Natural killer cell (primary cell): ENCODE measurements around the gene DKK1. TPM values are rescaled to one million over a fixed set of nuclear protein-coding genes. Genes with fewer than 3 reads are reported as not detected.

Source experiments
- ATAC-seq, 3 donors: fragments of 150-1000 bp in 2 of 3; fragments of 200-7000 bp in 1 of 3; cut with Tn5 transposase; 1 replicate in 1 of 3; 2 replicates in 2 of 3; pipeline ENCODE4 v1.10.0; 2021; ENCODE audit warnings: mild to moderate bottlenecking in 2 of 3, moderate library complexity in 2 of 3
- DNase-seq, 2 donors: peaks; one replicate each; pipeline versions ENCODE4 v3.0.0 to v3.0.0-alpha.2; 2013 to 2021; ENCODE audit warnings: mixed read lengths in 1 of 2
- H3K27ac ChIP-seq: one replicate; pipeline ENCODE4 v1.5.1; 2013; ENCODE audit warnings: mild to moderate bottlenecking, low read length
- H3K27me3 ChIP-seq: one replicate; pipeline ENCODE4 v1.6.1; 2013; ENCODE audit warnings: low read length; ENCODE audit not compliant: control insufficient read depth, insufficient read depth
- H3K36me3 ChIP-seq: one replicate; pipeline ENCODE4 v1.6.1; 2013; ENCODE audit warnings: low read length; ENCODE audit not compliant: control insufficient read depth, insufficient read depth
- H3K4me1 ChIP-seq: one replicate; pipeline ENCODE4 v1.6.1; 2013; ENCODE audit warnings: low read length; ENCODE audit not compliant: control insufficient read depth, insufficient read depth
- H3K4me3 ChIP-seq: one replicate; pipeline ENCODE4 v1.5.1; 2013; ENCODE audit warnings: low read length
- H3K9me3 ChIP-seq: one replicate; pipeline ENCODE4 v1.6.1; 2013; ENCODE audit warnings: low read length; ENCODE audit not compliant: control insufficient read depth, insufficient read depth
- H3K27ac Mint-ChIP-seq, 2 donors: one replicate each; pipeline ENCODE4 v1.8.0; 2022; ENCODE audit warnings: mild to moderate bottlenecking in 2 of 2, mixed read lengths in 2 of 2, moderate library complexity in 1 of 2
- H3K27me3 Mint-ChIP-seq, 2 donors: one replicate each; pipeline ENCODE4 v1.8.0; 2022; ENCODE audit warnings: low read depth in 2 of 2, mixed read lengths in 2 of 2
- H3K36me3 Mint-ChIP-seq: one replicate; pipeline ENCODE4 v1.8.0; 2022; ENCODE audit warnings: mixed read lengths
- H3K4me1 Mint-ChIP-seq, 2 donors: one replicate each; pipeline ENCODE4 v1.8.0; 2022; ENCODE audit warnings: mixed read lengths in 2 of 2
- H3K4me3 Mint-ChIP-seq: one replicate; pipeline ENCODE4 v1.8.0; 2022; ENCODE audit warnings: mild to moderate bottlenecking, moderate library complexity, mixed read lengths
- H3K9me3 Mint-ChIP-seq, 2 donors: one replicate each; pipeline ENCODE4 v1.8.0; 2022; ENCODE audit warnings: mixed read lengths in 2 of 2
- WGBS: methylation state at CpG from one replicate; pipeline ENCODE4 v1.1.7; 2013; ENCODE audit warnings: missing lambda C conversion rate; ENCODE audit not compliant: insufficient coverage; 5-methylcytosine and 5-hydroxymethylcytosine counted together
- intact Hi-C: fragments of 100-400 bp; cut with micrococcal nuclease; formaldehyde crosslinking; loops from one replicate; pipeline ENCODE4 v1.14.2; 2022
- total RNA-seq, 4 donors: library from RNA; stranded (reverse); fragments of 120-200 nt in 1 of 4; gene quantifications; one replicate each; pipeline versions ENCODE4 v1.2.3 to v1.2.4, GENCODE V29; 2013 to 2022
- TF ChIP-seq, protein P1 (sequence below): fragments of 200-600 bp; IDR thresholded peaks from one replicate; pipeline ENCODE4 v1.8.0; 2022; ENCODE audit warnings: antibody characterized with exemption

Gene DKK1
- total RNA-seq, 3 donors from 2014 or later (not counting 1 experiment from before 2014, with no cell fraction given) = not detected

DNA sequence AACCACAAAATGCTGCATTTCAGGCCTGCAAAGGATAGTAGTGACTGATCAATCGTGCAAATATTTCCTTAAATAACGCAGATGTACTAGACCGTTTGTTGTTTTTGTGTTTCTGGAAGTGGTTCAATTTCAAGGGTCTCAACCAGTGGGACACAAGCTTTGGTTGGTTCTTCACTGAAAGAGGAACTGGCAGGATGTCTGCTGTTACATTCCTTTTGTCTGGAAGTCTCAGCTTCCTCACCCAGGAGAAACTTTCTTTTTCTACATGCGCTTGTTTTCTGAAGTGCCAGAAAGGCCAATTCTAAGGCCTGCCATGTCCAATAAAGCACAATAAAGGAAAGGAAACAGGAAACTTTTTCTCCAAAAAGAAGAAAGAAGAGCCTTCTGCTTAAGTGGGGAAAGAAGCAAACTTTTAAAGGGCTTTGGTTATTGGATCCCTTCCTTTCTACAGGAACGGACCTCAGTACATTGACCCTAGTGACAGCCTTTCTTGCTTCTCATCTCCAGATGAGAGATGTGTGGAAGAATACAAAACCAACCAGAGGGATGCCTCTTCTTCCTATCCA lies 4.1 kb downstream of the DKK1 start:
- H3K36me3 Mint-ChIP-seq = no peaks in the 10 kb centered on the region
- 84% methylated on average over 4 of the region's 5 CpGs for WGBS

DNA sequence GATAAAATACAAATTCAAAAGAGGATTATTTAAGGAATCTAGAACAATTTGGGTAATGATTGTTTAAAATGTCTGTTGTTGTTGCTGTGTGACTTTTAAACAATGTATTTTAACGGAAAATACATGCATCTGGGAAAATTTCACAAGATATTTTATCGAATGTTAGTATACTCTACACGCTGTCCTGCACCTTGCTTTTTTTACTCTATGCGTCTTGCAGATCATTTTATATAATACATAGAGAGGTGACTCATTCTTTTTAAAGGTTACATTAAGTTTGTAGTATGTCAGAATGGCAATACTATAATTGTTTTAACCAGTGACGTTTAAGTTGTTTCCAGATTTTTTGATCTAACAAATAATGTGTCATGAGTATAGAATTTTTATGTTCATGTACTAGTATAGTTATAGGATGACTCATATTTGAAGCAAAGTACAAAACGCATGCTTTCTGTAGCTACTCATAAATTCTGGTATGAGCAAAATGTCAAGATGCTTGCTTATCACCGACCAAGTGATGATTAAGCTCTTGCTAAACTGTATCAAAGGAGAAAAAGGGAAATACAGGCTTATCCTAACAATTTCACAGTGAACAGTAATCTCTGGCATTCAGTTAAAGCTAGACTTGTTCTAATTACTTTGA lies 4.9 kb downstream of the DKK1 start:
- Histone ChIP-seq H3K27me3 (peaks cover 12% of the 10 kb centered on the region), H3K9me3 (no peaks in the 10 kb centered on the region), H3K4me1 (peaks cover 9% of the 10 kb centered on the region), H3K36me3 (no peaks in the 10 kb centered on the region), H3K27ac (no peak overlapping the region), H3K4me3 (no peak overlapping the region)
- Mint-ChIP-seq H3K9me3 (no peaks in the 10 kb centered on the region), H3K27me3 (peaks cover 20 to 31% of the 10 kb centered on the region in 2 donors), H3K4me3 (no peak overlapping the region), H3K27ac (no peak overlapping the region), H3K36me3 (no peaks in the 10 kb centered on the region), H3K4me1 (peaks cover 5 to 9% of the 10 kb centered on the region in 2 donors)
- intact Hi-C loops = no loop called here
- whole genome bisulfite sequencing = 92% methylated on average over 7 of the region's 7 CpGs
- DNase-seq (no peak), ATAC-seq (no peak)
- TF ChIP-seq, protein P1, sequence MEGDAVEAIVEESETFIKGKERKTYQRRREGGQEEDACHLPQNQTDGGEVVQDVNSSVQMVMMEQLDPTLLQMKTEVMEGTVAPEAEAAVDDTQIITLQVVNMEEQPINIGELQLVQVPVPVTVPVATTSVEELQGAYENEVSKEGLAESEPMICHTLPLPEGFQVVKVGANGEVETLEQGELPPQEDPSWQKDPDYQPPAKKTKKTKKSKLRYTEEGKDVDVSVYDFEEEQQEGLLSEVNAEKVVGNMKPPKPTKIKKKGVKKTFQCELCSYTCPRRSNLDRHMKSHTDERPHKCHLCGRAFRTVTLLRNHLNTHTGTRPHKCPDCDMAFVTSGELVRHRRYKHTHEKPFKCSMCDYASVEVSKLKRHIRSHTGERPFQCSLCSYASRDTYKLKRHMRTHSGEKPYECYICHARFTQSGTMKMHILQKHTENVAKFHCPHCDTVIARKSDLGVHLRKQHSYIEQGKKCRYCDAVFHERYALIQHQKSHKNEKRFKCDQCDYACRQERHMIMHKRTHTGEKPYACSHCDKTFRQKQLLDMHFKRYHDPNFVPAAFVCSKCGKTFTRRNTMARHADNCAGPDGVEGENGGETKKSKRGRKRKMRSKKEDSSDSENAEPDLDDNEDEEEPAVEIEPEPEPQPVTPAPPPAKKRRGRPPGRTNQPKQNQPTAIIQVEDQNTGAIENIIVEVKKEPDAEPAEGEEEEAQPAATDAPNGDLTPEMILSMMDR = no peak

More for the DNA sequence above, 4.1 kb downstream of the DKK1 start:
- ATAC-seq (no peak), DNase-seq (no peak)
- no peaks in the 10 kb centered on the region for H3K36me3 ChIP-seq
- no peak overlapping the region for H3K27ac Mint-ChIP-seq
- H3K4me3 ChIP-seq = no peak overlapping the region
- no peak overlapping the region for H3K27ac ChIP-seq
- intact Hi-C loops = no loop called here
- H3K4me3 Mint-ChIP-seq = no peak overlapping the region
- H3K4me1 Mint-ChIP-seq = peaks cover 10 to 15% of the 10 kb centered on the region in 2 donors
- TF ChIP-seq, protein P1 = no peak
- H3K27me3 ChIP-seq = peaks cover 19% of the 10 kb centered on the region
- H3K27me3 Mint-ChIP-seq = peaks cover 25 to 37% of the 10 kb centered on the region in 2 donors
- H3K9me3 Mint-ChIP-seq = no peaks in the 10 kb centered on the region
- H3K4me1 ChIP-seq = peaks cover 16% of the 10 kb centered on the region
- peaks cover 2% of the 10 kb centered on the region for H3K9me3 ChIP-seq

DNA sequence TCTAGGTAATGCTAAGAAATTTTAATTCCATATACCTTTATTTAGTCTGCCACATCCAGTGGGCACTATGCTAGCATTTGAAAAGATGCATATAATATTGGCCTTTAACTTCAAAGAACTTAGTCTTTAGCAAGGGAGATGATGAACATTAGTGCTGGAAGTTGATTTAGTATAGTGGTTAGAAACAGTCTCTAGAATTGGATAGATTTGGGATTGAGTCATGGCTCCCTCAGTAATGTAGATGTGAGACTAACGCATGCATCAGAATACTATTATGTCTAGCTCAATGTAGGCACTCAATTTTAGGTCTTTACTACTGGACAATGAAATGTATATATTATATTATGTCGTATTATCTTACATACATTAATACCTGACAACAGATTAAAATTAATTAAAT lies 5.8 kb downstream of the DKK1 start:
- no peaks in the 10 kb centered on the region for H3K4me1 ChIP-seq
- no peak overlapping the region for H3K4me3 ChIP-seq
- peaks cover 4% of the 10 kb centered on the region for H3K27me3 ChIP-seq
- no peak overlapping the region for H3K27ac Mint-ChIP-seq
- H3K4me3 Mint-ChIP-seq = no peak overlapping the region
- DNase-seq (no peak), ATAC-seq (no peak)
- H3K9me3 Mint-ChIP-seq = no peaks in the 10 kb centered on the region
- no peak overlapping the region for H3K27ac ChIP-seq
- TF ChIP-seq, protein P1 = no peak
- no peaks in the 10 kb centered on the region for H3K9me3 ChIP-seq
- H3K27me3 Mint-ChIP-seq = peaks cover 10 to 22% of the 10 kb centered on the region in 2 donors
- no peaks in the 10 kb centered on the region for H3K36me3 ChIP-seq
- no CpG with 5 or more reads among the region's 2 CpGs for WGBS
- no peaks in the 10 kb centered on the region for H3K4me1 Mint-ChIP-seq
- intact Hi-C loops = no loop called here
- H3K36me3 Mint-ChIP-seq = no peaks in the 10 kb centered on the region
